Keratinocyte (primary cell): Measurements from ENCODE around the gene ARVCF.

Experiments
- CTCF ChIP-seq, 3 experiments: IDR thresholded peaks in 1 of 3; conservative IDR thresholded peaks in 1 of 3; optimal IDR thresholded peaks in 1 of 3; 2 replicates in 2 of 3; 3 replicates in 1 of 3; pipeline versions ENCODE3 to v1.5.1; 2011; ENCODE audit warnings: low read length in 3 of 3, mild to moderate bottlenecking in 3 of 3, moderate library complexity in 2 of 3, control low read depth in 1 of 3, inconsistent platforms in 1 of 3; ENCODE audit not compliant: insufficient read depth in 2 of 3; ENCODE audit errors: extremely low read depth in 1 of 3
- EZH2 ChIP-seq: IDR thresholded peaks from one replicate; pipeline ENCODE4 v1.6.1; 2012; ENCODE audit warnings: inconsistent platforms, mild to moderate bottlenecking, low read length, moderate library complexity

- TF ChIP-seq CTCF (optimal IDR thresholded peaks at IDR 0.05 in 1 of 3, IDR thresholded peaks at IDR 0.05 in 1 of 3, conservative IDR thresholded peaks at IDR 0.05 in 1 of 3; ENCODE audit: extremely low read depth in 1 of 3, insufficient read depth in 2 of 3, low read length in 3 of 3) (no peak), EZH2 (no peak)
These were observed 27.5 kb downstream of the ARVCF start for GRCh38 chr22:19988965-19989724.
